HepG2 (cell line): Measurements from ENCODE around the gene MED20. TPM values are rescaled to one million over a fixed set of nuclear protein-coding genes. Genes with fewer than 3 reads are reported as not detected.

Experiments
- ATAC-seq: fragments of 200-7000 bp; cut with Tn5 transposase; 3 replicates; pipeline ENCODE4 v1.9.1; 2020; ENCODE audit warnings: mild to moderate bottlenecking, moderate library complexity
- BruUV-seq: library from RNA; stranded (reverse); fragments of 400-500 nt; replicated peaks from 2 replicates; lab custom pipeline; 2021; lab: Mats Ljungman, UMichigan
- CTCF ChIA-PET: fragments of 300-600 bp; formaldehyde crosslinking; extraction: SDS; loops from one replicate; lab custom pipeline; 2021; ENCODE audit warnings: low total read pairs, inconsistent platforms, low intra/inter-chr PET ratio; lab: Yijun Ruan, JAX
- POLR2A ChIA-PET: fragments of 350-600 bp; sonication (Branson Sonifier 250); formaldehyde crosslinking; loops from one replicate; lab custom pipeline; 2020; ENCODE audit warnings: antibody characterized with exemption, inconsistent platforms; lab: Yijun Ruan, JAX
- DNase-seq: peaks from one replicate; pipeline ENCODE4 v3.0.0-alpha.2; 2015; ENCODE audit warnings: low spot score
- FAIRE-seq: peaks from 3 replicates; lab custom pipeline; 2011; peaks lifted over from hg19 to GRCh38; lab: Jason Lieb, UNC
- H2AFZ ChIP-seq: one replicate; pipeline ENCODE4 v1.6.1; 2011; ENCODE audit warnings: low read length, inconsistent platforms
- H3K27ac ChIP-seq: fragments of 300-600 bp; 3 replicates; pipeline ENCODE4 v1.8.0; 2011; ENCODE audit warnings: mixed run types, mild to moderate bottlenecking, mixed read lengths, low read length, inconsistent platforms; ENCODE audit not compliant: insufficient read depth; ENCODE audit errors: extremely low read length
- H3K27me3 ChIP-seq, 2 experiments: fragments of 200-600 bp in 1 of 2; 2 replicates in 1 of 2; 3 replicates in 1 of 2; pipeline versions ENCODE4 v1.6.0 to v1.8.0; 2011; ENCODE audit warnings: low read length in 2 of 2, mild to moderate bottlenecking in 2 of 2, moderate library complexity in 2 of 2, inconsistent platforms in 1 of 2; ENCODE audit not compliant: insufficient read depth in 2 of 2, control insufficient read depth in 1 of 2
- H3K36me3 ChIP-seq, 2 experiments: fragments of 200-600 bp in 1 of 2; replicated peaks in 1 of 2; 2 replicates in 1 of 2; 3 replicates in 1 of 2; pipeline versions ENCODE4 v1.5.1 to v1.8.0; 2011; ENCODE audit warnings: low read length in 2 of 2, inconsistent platforms in 1 of 2; ENCODE audit not compliant: insufficient read depth in 2 of 2, control insufficient read depth in 1 of 2
- H3K4me1 ChIP-seq: 2 replicates; pipeline ENCODE4 v1.5.1; 2012; ENCODE audit warnings: low read length, inconsistent platforms; ENCODE audit not compliant: insufficient read depth
- H3K4me2 ChIP-seq: 2 replicates; pipeline ENCODE4 v1.6.0; 2011; ENCODE audit warnings: low read depth, low read length, inconsistent platforms
- H3K4me3 ChIP-seq, 3 experiments: fragments of 200-600 bp in 1 of 3; sonication (generic), shearing (Covaris generic) in 1 of 3; replicated peaks in 1 of 3; 2 replicates each; pipeline ENCODE4 v1.5.1; 2011 to 2016; ENCODE audit warnings: low read length in 3 of 3, inconsistent platforms in 2 of 3, low read depth in 2 of 3, mild to moderate bottlenecking in 2 of 3, control low read depth in 1 of 3, mixed read lengths in 1 of 3; ENCODE audit not compliant: insufficient read depth in 1 of 3
- H3K79me2 ChIP-seq: one replicate; pipeline ENCODE4 v1.6.1; 2011; ENCODE audit warnings: low read length, inconsistent platforms; ENCODE audit not compliant: insufficient read depth
- H3K9ac ChIP-seq: 2 replicates; pipeline ENCODE4 v1.6.0; 2011; ENCODE audit warnings: mild to moderate bottlenecking, low read depth, low read length, inconsistent platforms; ENCODE audit not compliant: insufficient read depth
- H3K9me3 ChIP-seq: 2 replicates; pipeline ENCODE4 v1.5.1; 2012; ENCODE audit warnings: mild to moderate bottlenecking, low read length
- H4K20me1 ChIP-seq: 2 replicates; pipeline ENCODE4 v1.6.0; 2011; ENCODE audit warnings: inconsistent platforms, mild to moderate bottlenecking, low read length, moderate library complexity; ENCODE audit not compliant: insufficient read depth
- ADNP ChIP-seq: sonication (generic); formaldehyde crosslinking; IDR thresholded peaks from 2 replicates; pipeline ENCODE4 v1.4.0; 2020; ENCODE audit warnings: missing genetic modification reagents
- CEBPB ChIP-seq: IDR thresholded peaks from 2 replicates; pipeline ENCODE4 v1.6.1; 2011; ENCODE audit warnings: low read depth, low read length, improper control_type of control experiment, borderline replicate concordance
- CEBPG ChIP-seq: IDR thresholded peaks from 2 replicates; pipeline ENCODE4 v1.6.1; 2016
- KLF12 ChIP-seq: sonication (generic); formaldehyde crosslinking; IDR thresholded peaks from 2 replicates; pipeline ENCODE4 v1.4.0; 2020; ENCODE audit warnings: missing genetic modification reagents, borderline replicate concordance
- PTBP1 ChIP-seq: fragments of 200-400 bp; formaldehyde crosslinking; IDR thresholded peaks from 2 replicates; pipeline ENCODE4 v1.6.1; 2018; ENCODE audit warnings: low read length, low read depth; ENCODE audit not compliant: poor library complexity, severe bottlenecking
- WGBS: methylation state at CpG from one replicate; pipeline ENCODE4 v1.1.6; 2017; ENCODE audit warnings: low lambda C conversion rate; 5-methylcytosine and 5-hydroxymethylcytosine counted together
- in situ Hi-C: cut with HindIII; loops from 2 replicates; pipeline ENCODE4 v1.10.0; 2017; ENCODE audit warnings: low pct_unique_long_range_greater_than_20kb; ENCODE audit not compliant: extremely low pct_ligation_motif_present
- intact Hi-C: fragments of 100-400 bp; cut with micrococcal nuclease; formaldehyde crosslinking; loops from one replicate; pipeline ENCODE4 v1.10.0; 2022; ENCODE audit not compliant: unreplicated experiment
- polyA plus RNA-seq, 8 experiments: library from polyadenylated mRNA; depleted of rRNA in 3 of 8; stranded (reverse) in 7 of 8; unstranded in 1 of 8; fragments of >200 nt; fragmentation: Illumina TruSeq in 4 of 8; extraction: Trizol in 4 of 8; gene quantifications; 2 replicates each; pipeline versions ENCODE4 v1.2.1 to v1.2.3, GENCODE V29; 2011 to 2016; ENCODE audit warnings: low read depth in 4 of 8, missing spikeins in 1 of 8, mixed read lengths in 1 of 8; ENCODE audit not compliant: insufficient read depth in 1 of 8
- total RNA-seq, 5 experiments: library from RNA; depleted of rRNA; stranded (reverse); fragments of >200 nt; fragmentation: Illumina TruSeq; extraction: Trizol; gene quantifications; 2 replicates each; pipeline ENCODE4 v1.2.3, GENCODE V29; 2016; ENCODE audit warnings: low read depth in 1 of 5
- TF ChIP-seq, protein P1 (sequence below): sonication (generic); formaldehyde crosslinking; IDR thresholded peaks from 2 replicates; pipeline ENCODE4 v1.4.0; 2020; ENCODE audit warnings: missing genetic modification reagents
- TF ChIP-seq, protein P2 (sequence below): sonication (generic); formaldehyde crosslinking; IDR thresholded peaks from 2 replicates; pipeline ENCODE4 v1.8.0; 2022; ENCODE audit warnings: mild to moderate bottlenecking, missing genetic modification reagents, moderate library complexity

Gene MED20
- total and polyA plus RNA-seq, 2 of the 13 experiments (the other 11 are each of a cell fraction or from before 2014, with no cell fraction given): 28.1 to 41.1 TPM

DNA sequence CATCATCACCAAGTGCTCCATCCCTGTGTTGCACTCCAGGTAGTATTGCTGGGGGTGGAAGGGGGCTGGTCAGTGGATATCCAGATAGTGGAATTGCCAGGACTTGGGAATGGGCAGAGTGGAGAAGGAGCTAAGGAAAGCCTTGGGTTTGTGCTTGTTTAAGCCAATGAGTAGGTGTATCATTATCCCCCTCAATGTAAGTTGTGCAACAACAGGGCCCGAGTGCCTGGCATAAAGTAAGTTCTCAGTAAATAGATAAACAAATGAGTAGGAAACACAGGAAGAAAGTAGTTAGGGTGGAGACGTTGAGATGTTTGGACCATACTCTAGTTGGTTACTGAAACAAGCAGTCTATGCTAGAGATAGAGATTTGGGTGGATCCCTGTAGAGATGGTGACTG, 10.9 kb upstream of the MED20 start:
- Histone ChIP-seq H3K9me3 (no peaks in the 10 kb centered on the region), H4K20me1 (peaks cover 7% of the 10 kb centered on the region; the same call in 1 of the 2 replicates), H3K9ac (no peak overlapping the region), H2AFZ (no peak overlapping the region), H3K4me2 (no peak overlapping the region), H3K4me1 (peaks cover 11% of the 10 kb centered on the region), H3K4me3 (no peak overlapping the region), H3K27me3 (no peaks in the 10 kb centered on the region), H3K79me2 (peaks cover 6% of the 10 kb centered on the region), H3K36me3 (peaks cover 59 to 79% of the 10 kb centered on the region in 2 experiments), H3K27ac (no peak overlapping the region)
- WGBS: 95% methylated on average over 2 of the region's 2 CpGs
- no peak for TF ChIP-seq KLF12 (CRISPR knock-in tag)
- TF ChIP-seq, protein P1, sequence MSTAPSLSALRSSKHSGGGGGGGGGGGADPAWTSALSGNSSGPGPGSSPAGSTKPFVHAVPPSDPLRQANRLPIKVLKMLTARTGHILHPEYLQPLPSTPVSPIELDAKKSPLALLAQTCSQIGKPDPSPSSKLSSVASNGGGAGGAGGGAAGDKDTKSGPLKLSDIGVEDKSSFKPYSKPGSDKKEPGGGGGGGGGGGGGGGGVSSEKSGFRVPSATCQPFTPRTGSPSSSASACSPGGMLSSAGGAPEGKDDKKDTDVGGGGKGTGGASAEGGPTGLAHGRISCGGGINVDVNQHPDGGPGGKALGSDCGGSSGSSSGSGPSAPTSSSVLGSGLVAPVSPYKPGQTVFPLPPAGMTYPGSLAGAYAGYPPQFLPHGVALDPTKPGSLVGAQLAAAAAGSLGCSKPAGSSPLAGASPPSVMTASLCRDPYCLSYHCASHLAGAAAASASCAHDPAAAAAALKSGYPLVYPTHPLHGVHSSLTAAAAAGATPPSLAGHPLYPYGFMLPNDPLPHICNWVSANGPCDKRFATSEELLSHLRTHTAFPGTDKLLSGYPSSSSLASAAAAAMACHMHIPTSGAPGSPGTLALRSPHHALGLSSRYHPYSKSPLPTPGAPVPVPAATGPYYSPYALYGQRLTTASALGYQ (CRISPR knock-in tag): no peak
- peak; percentile 54 for TF ChIP-seq CEBPB
- TF ChIP-seq PTBP1: no peak
- no peak for TF ChIP-seq ADNP (CRISPR knock-in tag)
- no peak for TF ChIP-seq CEBPG (CRISPR knock-in tag)
- TF ChIP-seq, protein P2, sequence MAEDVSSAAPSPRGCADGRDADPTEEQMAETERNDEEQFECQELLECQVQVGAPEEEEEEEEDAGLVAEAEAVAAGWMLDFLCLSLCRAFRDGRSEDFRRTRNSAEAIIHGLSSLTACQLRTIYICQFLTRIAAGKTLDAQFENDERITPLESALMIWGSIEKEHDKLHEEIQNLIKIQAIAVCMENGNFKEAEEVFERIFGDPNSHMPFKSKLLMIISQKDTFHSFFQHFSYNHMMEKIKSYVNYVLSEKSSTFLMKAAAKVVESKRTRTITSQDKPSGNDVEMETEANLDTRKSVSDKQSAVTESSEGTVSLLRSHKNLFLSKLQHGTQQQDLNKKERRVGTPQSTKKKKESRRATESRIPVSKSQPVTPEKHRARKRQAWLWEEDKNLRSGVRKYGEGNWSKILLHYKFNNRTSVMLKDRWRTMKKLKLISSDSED (CRISPR knock-in tag): no peak
- ChIA-PET CTCF (no interaction called here), POLR2A (interaction anchor here (7.4 kb wide), 1 partner anchor 10 kb away, joined by 45 read pairs; the partner anchor contains the start of genes BYSL and MED20)
- no TSS peak for BruUV-seq
- intact Hi-C loops: no loop called here
- in situ Hi-C loops: no loop called here
- DNase-seq: no peak
- no peak for ATAC-seq
- FAIRE-seq: no peak
